Stimulated activated CD4-positive, alpha-beta T cell treated with anti-CD3 and anti-CD28 coated beads, Interleukin-4, amount 100 ng/mL, for 1 hour (primary cell): ENCODE data around the gene SASH3.
A peak's percentile ranks its signal among the peaks of the same experiment; 100 is the strongest.

Source experiments
- DNase-seq: peaks from one replicate; pipeline ENCODE4 v3.0.0-alpha.2; 2020

SASH3 gene

DNA sequence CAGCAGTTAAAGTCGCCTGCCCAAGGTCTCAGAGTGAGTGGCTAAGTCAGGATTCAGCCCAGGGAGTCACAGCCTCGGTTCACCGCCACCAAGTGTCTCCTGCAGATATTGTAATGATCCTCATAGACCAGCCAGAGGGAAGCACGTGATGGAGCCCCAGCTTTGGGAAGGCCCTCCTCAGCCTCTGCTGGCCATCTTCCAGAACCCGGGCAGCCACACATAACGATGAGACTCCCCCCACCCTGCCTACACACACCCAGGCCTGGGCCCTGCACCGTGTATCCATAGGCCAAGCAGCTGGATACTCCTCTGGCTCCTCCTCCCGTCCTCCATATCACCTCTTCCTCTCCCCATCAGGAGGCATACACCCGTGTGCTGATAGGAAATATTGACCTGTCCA, 19.6 kb upstream of the SASH3 start:
- no peak for DNase-seq

DNA sequence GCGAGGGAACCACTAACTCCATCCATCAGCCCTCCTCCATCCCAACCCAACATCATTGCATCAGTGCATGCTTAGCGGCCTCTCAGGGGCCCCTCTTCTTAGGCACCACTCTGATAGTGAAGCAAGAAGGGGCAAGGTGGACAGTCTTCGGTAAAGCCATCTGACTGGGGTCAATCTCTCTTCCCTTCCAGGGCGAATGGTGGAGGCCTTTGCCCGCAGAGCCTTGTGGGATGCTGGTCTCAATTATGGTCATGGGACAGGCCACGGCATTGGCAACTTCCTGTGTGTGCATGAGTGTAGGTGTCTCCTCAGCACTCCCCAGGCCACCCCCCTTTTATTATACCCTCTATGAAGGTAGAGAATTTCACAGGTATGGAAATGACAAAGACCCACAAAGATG, 18.8 kb upstream of the SASH3 start:
- DNase-seq, result no peak

DNA sequence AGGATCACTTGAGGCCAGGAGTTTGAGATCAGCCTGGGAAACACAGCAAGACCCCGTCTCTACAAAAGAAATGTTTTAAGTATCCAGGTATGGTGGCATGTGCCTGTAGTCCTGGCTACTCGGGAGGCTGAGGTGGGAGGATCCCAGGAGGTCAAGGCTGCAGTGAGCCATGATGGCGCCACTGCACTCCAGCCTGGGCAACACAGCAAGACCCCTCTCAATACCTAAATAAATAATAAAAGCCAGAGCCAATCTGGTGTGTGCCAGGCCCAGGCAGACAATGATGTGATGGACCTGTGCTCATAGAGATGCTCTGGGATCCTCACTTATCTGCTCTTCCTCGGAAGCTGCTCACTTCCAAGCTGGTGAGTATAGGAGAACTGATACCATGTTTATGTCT, 18.2 kb upstream of the SASH3 start:
- no peak for DNase-seq

DNA sequence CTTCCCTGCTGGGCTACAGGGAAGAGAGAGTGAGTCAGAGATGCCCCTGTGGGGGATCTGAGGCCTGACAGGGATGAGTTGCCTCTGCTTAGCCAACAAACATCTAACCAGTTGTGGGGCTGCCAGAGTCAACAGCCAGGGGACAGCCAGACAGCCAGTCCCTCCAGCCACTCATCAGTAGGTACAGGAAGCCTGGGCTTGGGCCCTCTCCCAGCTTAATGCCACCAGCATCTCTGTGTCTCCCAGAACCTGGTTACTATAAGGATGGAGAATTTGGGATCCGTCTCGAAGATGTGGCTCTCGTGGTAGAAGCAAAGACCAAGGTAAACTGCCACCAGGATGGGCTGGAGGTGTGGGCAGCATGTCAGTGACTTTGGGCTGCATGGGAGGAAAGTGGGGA, 17.3 kb upstream of the SASH3 start:
- no peak for DNase-seq

DNA sequence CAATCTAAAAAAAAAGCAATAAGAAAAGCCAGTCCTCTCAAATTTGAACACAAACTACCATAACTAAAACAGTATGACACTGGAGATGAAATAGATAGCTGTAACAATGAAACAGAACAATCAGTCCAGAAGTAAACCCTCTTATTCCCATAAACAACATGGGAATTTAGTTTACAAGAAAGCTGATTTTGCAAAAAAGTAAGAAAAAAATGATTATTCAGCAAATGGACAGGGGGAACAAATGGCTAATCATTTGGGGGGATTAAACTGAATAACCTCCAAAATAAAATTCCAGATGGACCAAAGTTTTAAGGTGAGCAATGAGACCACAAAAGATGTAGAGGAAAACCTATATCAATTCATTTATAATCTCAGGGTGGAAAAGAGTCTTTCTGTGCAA, 16.1 kb upstream of the SASH3 start:
- no peak for DNase-seq

DNA sequence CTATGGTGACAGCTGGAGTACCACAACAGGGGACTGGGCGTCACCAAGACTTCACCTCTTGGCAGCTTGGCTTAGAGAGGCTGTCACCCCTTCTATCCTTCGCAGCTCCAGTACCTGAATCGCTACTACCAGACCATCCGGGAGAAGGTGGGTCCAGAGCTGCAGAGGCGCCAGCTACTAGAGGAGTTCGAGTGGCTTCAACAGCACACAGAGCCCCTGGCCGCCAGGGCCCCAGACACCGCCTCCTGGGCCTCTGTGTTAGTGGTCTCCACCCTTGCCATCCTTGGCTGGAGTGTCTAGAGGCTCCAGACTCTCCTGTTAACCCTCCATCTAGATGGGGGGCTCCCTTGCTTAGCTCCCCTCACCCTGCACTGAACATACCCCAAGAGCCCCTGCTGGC, 11.6 kb upstream of the SASH3 start:
- DNase-seq, result no peak

DNA sequence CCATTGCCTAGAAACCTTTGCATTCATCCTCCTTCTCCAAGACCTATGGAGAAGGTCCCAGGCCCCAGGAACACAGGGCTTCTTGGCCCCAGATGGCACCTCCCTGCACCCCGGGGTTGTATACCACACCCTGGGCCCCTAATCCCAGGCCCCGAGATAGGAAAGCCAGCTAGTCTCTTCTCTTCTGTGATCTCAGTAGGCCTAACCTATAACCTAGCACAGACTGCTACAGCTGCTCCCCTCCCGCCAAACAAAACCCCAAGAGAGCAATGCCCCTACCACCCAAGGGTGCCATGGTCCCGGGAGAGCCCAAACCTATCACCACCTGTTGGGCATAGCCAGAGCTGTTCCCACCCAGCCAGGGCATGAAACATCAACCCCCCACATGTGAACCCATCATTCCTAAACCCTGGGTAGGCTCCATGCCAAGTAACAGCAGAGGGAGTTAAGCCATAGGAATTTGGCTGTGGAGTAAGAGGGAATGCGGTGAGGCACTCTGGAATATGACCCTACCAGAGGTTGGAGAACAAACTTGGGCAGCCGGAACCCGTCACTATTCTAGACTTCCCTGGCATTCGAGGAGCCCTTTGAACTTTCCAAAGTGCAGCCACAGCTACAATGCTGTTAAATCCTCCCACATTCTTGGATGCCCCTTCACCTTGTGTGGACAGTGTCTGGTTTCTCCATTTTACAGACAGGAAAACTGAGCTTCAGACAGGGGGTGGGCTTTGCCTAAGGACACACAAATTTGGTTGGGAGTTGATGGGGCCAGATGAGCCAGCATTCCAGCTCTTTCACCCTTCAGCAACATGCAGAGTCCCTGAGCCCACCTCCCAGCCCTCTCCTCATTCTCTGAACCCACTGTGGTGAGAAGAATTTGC, 10.9 kb upstream of the SASH3 start:
- DNase-seq, result no peak

DNA sequence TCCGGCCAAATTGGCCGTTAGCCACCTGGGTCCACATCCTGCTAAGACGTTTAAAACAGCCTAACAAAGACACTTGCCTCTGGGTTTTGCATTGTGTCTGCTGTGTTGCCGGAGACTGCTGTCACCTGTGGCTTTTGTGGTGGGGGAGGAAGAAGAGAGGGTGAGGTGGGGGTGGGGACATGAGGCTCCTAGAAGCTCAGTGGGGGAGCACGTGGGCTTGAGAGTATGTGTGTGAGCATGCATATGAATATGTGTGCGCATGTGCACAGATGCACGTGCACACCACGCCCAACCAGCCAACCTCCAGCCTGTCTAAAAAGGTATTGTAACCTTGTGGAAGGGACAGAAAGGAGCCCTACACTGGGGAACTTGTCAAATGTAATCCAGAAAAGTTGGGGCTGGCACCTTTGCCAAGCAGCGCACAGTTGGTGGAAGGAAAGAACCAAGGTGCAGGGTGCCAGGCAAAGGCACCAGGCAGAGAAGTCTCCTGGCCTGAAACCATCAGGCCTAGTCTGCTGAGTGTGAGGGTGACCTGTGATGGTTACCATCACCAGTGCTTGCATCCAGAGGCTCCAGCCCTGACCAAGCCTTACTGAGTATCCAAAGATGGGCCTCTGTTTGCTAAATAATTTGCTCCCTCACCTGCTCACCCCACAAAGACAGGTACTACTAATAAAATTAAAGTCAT, 10.1 kb upstream of the SASH3 start:
- peak; percentile 59 for DNase-seq

DNA sequence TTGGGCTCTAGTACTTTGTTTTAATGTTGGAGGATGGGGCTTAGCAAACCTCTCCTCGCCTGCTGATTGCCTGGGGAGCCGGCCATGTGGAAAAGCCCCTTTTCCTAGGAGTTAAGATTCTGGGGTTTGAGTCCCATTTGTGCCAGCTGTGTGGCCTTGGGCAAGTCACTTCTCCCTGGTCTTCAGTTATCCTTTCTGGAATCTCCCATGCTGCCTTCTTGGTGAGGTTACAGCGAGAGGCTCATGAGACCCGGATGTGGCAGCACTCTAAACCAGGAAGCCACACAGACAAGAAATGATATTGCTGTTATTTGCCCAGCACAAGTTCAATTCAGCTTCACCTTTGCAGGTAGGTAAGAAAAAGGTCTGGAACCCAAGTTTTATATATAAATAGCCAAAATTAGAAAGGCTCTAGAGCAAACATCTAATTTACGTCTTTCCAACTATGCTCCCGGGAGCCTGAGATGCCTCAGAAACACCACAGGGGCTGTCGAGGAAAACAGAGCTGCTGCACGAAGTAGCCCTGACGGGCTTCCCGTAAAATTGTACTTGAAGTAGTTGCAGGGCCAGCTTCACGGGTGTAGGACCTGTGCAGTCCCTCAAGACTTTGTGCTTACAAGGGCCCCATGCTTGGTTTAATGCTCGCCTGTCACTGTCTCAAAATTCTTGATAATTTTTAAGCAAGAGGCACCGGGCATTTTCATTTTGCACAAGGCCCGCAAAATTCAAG, 8.3 kb upstream of the SASH3 start:
- no peak for DNase-seq

DNA sequence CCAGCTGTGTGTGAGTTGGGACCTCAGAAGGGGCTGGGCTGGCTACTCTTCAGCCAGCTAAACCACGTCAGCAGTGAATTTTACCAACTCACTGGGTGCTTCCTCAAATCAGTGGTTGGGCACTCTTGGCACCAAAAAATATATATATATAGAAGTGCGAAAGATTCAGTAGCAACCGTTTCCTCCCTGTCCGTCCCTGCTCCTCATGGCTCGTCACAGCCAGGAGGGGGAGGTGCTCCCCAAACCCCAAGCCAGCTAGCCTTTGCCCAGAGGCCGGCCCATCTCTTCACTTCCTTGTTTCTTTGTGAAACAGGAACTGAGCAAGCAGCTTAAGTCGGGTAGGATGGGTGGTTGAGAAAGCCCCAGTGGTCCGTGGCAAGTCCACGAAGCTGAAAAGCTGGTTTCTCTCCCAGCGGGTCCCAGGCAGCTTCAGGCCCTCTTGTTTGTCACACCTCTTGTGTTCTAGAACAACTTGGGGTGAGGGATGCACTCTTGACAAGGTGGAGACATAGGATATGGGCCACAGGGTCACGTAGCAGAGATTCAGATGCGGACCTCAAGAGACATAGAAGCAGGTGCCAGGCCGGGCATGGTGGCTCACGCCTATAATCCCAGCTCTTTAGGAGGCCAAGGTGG, 6.8 kb upstream of the SASH3 start:
- DNase-seq, result no peak

DNA sequence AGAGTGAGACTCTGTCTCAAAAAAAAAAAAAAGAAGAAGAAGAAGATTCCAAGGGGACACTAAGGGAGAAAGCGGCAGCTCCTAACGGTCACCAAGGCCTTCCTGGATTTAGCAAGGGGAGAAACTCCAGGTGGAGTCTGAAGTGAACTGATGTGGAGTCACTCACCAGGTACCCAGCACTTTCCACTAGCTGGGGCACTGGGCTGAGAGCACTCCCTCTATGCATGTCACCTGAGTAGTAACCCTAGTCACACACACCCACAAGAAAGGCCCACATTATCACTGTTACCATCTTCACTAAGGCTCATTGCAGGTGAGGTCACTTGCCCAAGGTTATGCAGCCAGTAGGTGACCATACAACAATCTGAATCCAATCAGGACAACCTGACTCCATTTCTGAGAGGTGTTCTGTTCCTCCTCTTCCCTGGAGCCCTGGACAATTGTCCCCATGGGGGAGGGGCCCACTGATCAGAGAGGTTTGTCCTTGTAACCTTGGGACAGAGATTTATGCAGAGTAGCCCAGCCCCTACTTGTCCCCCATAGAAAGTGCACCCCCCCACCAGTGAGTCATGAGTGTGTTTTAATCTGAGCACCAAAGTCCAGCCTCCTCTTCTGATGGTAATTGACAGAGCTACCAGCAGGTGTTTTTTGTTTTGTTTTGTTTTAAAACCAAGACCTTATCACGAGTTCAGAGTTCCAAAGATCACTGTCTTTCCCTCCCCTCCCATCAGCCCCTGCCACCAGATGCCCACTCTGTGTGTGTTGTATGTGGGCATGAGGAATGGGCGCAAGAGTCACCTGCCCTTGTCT, 5.9 kb upstream of the SASH3 start:
- no peak for DNase-seq

DNA sequence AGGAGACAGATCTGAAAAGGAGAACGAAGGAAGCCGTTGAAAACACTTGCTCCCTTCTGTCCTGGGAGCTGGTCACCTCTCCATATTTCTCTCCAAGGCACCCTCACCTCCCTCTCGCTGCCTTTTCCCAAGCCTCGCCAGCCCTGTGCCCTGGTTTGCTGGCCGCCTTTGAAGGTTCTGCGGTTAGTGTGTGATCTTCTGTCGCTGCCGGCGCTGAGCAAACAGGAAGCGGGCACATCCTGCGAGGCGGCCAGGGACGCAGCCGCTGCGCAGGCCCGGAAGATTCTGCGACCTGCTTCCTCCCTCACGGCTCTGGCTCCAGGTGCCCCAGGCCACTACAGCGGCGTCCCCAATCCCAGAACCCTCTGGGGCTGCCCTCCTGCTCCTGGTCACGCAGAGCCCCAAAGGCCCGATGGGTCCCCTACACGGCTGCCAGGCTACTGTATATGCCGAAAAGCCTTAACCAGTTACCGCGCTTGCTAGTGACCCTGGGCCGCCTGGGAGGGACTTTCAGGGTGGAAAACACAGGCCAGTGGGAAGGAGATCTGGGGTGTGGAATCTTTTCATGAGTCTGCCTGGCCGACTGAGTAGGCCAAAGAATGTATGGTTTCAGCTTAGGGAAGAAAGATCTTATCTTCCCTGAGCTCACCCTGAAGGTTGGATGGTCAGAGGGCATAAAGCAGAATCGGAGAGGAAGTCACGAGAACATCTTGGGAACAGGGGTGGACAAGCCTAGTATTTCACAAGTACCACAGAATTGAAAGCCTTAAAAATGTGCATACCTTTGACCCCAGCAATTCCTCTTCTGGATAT, 2.3 kb upstream of the SASH3 start:
- peak; percentile 67 for DNase-seq

DNA sequence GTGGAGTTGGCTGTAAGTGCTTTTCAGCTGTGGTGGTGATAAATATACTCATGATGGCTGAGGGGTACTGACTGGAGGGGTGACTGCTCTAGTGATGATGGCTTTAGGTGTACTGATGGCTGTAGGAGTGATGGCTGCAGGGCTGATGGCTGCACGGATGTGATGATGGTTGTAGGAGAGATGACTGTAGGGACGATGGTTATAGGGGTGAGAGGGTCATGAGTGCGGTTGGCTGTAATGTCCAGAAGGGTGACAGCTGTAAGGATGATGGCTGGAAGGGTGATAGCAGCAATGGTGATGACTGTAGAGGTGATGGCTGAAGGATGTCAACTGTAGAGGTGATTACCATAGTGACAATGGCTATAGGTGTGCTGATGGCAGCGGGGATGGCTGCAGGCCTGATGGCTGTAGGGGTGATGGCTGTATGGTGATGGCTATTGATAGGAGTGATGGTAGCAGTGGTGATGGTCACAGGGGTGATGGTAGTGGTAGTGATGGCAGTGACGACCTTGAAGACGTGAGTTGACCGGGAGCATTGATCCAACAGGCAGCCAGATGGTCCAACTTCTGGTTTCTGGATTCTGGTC, 570 bp upstream of the SASH3 start:
- DNase-seq, result no peak

DNA sequence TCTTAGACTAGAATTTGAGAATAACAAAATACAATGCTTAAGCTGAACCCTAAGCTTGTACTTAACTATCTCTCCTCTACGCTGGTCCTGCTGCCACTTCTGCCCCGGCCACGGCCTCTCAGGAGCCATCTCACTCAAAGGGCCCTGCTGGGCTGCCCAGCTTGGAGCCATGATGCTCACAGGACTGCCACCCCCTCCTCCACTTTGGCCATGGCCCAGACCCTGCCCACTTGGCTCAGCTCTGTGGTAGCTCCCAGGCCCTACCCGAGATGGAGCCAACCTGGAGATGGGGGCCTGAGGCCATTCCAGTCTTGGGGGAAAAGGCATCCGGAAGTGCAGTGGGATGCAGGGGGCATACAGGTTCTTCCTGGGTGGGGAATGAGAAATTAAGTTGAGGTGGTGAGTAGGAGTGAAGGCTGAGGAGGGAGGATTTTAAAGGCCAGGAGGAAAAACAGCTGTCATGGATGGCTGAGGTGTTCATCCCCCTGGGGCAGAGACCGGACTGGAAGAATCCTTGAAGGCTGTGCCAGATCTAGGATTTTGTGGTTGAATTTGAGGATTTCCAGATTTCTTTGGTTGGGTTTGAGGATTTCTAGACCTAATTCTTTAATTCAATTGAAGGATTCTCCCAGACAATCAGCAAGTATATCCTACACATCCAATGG, 824 bp downstream of the SASH3 start:
- DNase-seq, result no peak

DNA sequence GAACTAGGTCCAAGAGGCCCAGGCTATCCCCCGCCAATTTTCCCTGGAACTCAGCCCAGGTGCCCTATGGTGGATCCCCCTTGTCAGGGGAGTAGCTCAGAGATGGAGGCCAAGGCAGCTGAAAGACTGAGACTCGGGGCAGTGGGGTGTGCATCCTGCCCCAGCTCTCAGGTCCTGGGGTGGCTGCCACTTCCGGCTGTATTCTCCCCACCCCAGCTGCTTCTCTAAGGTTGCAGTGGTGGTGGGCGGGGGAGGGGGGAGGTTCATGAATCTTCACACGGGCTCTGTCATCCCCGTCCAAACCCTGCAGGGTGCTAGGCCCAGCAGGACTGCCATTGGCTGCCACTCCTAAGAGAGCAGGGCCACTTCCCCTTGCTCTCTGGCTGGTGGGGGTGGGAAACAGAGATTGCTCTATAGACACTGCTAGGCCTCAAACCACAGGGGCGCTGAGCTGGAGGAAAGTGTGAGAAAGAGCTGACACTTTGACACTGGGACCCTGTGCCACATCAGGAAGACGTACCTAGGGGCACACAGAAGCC, 1.5 kb downstream of the SASH3 start:
- DNase-seq, result peak; percentile 68

DNA sequence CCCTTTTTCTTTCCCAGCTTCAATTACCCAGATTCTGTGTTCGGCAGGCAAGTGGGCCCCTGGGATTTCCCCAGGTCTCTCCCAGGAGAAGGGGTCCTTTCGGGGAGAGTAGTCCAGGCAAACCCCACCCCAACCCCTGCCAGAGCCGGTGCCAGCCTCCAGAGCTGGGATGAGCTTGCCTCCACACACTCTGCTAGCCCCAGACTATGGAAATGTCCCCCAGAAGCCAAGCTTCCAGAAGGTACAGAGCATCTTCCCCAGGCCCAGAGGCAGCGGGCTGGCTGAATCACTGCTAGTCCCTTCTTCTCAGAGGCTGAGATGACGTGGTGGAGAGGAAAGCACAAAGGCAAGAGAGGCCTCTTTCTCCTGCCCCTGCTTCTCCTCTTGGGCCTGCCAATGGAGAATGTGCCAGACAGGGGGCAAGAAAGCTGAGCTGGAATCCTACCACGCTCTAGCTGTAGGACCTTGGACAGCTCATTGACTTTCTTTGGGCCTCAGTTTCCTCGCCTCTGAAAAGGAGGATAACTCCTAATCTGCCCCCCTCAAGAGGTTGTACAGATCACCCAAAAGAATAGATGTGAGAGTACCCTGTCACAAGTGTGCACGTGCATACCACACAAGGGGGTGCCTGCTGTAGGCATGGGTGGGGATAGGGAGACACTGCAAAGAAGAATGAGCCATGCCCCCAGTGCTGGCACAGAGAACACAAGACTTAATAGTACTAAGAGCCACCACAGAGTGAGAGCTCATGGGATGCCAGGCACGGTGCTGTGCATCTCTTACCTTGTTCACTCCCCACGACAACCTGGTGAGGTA, 2.1 kb downstream of the SASH3 start:
- DNase-seq, result peak; percentile 37

DNA sequence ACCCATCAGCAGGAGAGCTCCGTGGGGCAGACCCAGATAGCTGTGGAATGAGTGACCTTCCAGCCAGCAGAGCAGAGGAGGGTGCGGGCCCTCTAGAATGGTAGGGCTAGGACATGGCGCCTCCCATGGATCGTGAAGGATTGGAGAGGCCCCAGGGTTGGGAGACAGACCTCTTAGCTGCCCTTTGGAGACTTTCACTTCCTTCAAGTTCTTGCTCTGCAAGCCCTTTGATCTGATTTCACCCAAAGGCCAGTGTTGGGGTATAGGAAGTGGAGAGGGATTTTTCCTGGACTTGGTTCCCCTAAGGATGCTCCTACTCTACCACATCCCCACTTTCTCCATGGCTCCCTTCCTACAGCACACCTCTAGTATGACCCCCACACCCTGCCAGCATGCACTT, 3.0 kb downstream of the SASH3 start:
- no peak for DNase-seq

DNA sequence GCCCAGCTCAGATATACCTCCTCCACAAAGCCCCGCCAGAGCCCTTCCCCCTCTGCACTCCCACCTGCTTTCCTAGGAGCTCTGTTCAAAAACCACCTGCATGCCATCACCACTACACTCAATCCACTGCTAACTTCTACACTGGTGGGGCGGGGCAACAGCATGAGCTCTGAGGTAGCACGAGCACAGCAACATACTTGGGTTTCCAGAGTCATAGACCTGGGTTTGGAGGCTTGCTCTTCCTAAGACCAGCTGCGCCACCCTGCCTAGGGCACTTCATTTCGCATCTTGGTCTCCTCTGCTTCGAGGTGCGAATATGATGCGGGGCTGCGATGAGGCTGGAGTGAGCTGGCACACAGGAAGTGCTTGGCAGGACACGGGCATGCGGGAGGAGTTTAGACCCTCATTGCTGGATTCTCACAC, 3.6 kb downstream of the SASH3 start:
- peak; percentile 34 for DNase-seq

DNA sequence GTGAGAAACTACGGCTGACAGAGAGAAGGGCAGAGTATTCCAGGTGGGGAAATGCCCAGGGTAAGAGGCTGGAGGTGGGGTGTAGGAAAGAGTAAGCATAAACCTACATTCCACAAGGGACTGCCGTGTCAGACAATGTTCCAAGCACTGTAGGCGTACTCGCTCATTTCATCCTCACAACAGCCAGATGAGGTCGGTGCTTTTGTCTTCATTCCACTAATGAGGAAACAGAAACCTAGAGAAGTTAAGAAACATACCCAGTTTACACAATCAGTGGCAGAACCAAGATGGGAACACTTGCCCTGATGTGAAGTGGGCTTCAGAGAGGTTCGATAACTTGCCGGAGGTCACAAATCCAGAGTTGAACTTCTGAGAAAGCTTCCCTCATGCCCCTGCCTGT, 4.6 kb downstream of the SASH3 start:
- no peak for DNase-seq
